Measurements from ENCODE around the gene SBF1.
"Not testable (repeated sequence)": the region's sequence is repeated elsewhere in the genome, so short reads cannot be mapped to it uniquely, and the experiment has no call there.

SBF1 gene

GRCh38 chr22:50436841-50437341 is 37.9 kb downstream of the SBF1 start:
- no peak overlapping the region for H3K4me3 ChIP-seq (ENCODE audit: low read depth, low read length)
- TF ChIP-seq CTCF (IDR thresholded peaks at IDR 0.05; ENCODE audit: low read depth, low read length): no peak

- H3K4me3 ChIP-seq (ENCODE audit: low read depth, low read length): no peak overlapping the region
- TF ChIP-seq CTCF (IDR thresholded peaks at IDR 0.05; ENCODE audit: low read depth, low read length): no peak
These were observed 38.6 kb downstream of the SBF1 start for GRCh38 chr22:50436015-50436830.

GRCh38 chr22:50435291-50436014 is 39.4 kb downstream of the SBF1 start:
- TF ChIP-seq CTCF (IDR thresholded peaks at IDR 0.05; ENCODE audit: low read depth, low read length): no peak
- H3K4me3 ChIP-seq (ENCODE audit: low read depth, low read length): no peak overlapping the region

GRCh38 chr22:50434849-50435248 is 40.0 kb downstream of the SBF1 start:
- no peak for TF ChIP-seq CTCF (IDR thresholded peaks at IDR 0.05; ENCODE audit: low read depth, low read length)
- no peak overlapping the region for H3K4me3 ChIP-seq (ENCODE audit: low read depth, low read length)

- not testable (repeated sequence) for H3K4me3 ChIP-seq (ENCODE audit: low read depth, low read length)
These were observed 41.8 kb downstream of the SBF1 start for GRCh38 chr22:50432877-50433510.

DNA sequence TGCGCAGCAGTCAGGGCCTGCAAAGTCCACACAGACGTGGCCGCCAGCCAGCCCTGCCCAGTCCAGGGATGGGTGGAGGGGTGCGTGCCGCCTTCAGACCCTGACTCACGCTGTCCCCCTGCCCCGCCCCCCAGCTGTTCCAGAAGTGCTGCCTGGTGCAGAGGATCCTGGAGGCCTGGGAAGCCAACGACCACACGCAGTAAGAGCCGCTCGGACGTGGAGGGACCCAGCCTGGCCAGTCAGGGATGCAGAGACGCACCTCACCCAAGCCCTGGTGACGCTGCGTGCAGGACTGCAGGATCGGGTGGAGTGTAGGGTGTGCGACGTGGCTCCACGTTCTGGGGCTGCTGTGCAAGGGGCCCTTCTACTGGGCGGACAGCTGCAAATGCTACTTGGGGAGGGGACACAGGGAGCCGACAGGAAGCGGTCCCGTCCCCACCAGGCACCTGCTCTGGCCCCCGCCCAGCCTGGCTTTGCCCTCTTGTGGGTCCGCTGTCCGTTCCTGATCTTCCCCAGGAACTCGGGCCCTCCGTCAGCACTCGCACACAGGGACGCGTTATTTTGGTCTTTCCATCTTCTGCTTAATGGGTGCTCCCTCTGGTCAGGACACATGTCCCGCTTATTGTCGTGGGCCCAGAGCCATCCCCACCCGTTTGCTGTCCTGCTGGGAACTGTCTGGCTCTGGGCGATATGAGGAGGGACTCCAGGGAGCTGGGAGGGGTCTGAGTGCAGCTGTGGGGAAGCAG is 42.5 kb downstream of the SBF1 start:
- no peak overlapping the region for H3K4me3 ChIP-seq (ENCODE audit: low read depth, low read length)
- no peak for TF ChIP-seq CTCF (IDR thresholded peaks at IDR 0.05; ENCODE audit: low read depth, low read length)

- TF ChIP-seq CTCF (IDR thresholded peaks at IDR 0.05; ENCODE audit: low read depth, low read length): no peak
- no peak overlapping the region for H3K4me3 ChIP-seq (ENCODE audit: low read depth, low read length)
These were observed 49.5 kb downstream of the SBF1 start for GRCh38 chr22:50425179-50425916.

Measured in WI38 (cell line).